HEK293T (cell line): ENCODE results near the gene NAA10.

Experiments
- CTCF ChIA-PET: fragments of 350-600 bp; formaldehyde crosslinking; extraction: SDS; loops from one replicate; lab custom pipeline; 2021; ENCODE audit warnings: antibody characterized with exemption, inconsistent platforms; lab: Yijun Ruan, JAX
- POLR2A ChIA-PET: fragments of 350-600 bp; formaldehyde crosslinking; extraction: SDS; loops from one replicate; lab custom pipeline; 2020; ENCODE audit warnings: antibody characterized with exemption, inconsistent platforms; lab: Yijun Ruan, JAX
- DNase-seq: peaks from one replicate; pipeline ENCODE4 v3.0.0; 2012; ENCODE audit warnings: mixed read lengths; ENCODE audit errors: extremely low spot score
- ARNT ChIP-seq: fragments of 450-650 bp; IDR thresholded peaks from 2 replicates; pipeline ENCODE4 v1.6.1; 2017; ENCODE audit warnings: mild to moderate bottlenecking
- BHLHE40 ChIP-seq: fragments of 450-650 bp; IDR thresholded peaks from 2 replicates; pipeline ENCODE4 v1.6.1; 2016; ENCODE audit warnings: mild to moderate bottlenecking, moderate library complexity, borderline replicate concordance
- CTBP1 ChIP-seq: fragments of 450-650 bp; IDR thresholded peaks from 2 replicates; pipeline ENCODE4 v1.6.1; 2016; ENCODE audit warnings: borderline replicate concordance
- ELF4 ChIP-seq: fragments of 450-650 bp; IDR thresholded peaks from 2 replicates; pipeline ENCODE4 v1.6.1; 2017; ENCODE audit warnings: antibody characterized with exemption
- FOXA1 ChIP-seq: fragments of 450-650 bp; IDR thresholded peaks from 2 replicates; pipeline ENCODE4 v1.6.1; 2016; ENCODE audit warnings: mild to moderate bottlenecking
- FOXK2 ChIP-seq: fragments of 450-650 bp; IDR thresholded peaks from 2 replicates; pipeline ENCODE4 v1.6.1; 2016; ENCODE audit warnings: mild to moderate bottlenecking
- FOXM1 ChIP-seq: fragments of 450-650 bp; IDR thresholded peaks from 2 replicates; pipeline ENCODE4 v1.6.1; 2017; ENCODE audit warnings: mild to moderate bottlenecking, borderline replicate concordance
- HDGF ChIP-seq: fragments of 450-650 bp; IDR thresholded peaks from 2 replicates; pipeline ENCODE4 v1.6.1; 2017; ENCODE audit warnings: antibody characterized with exemption, borderline replicate concordance
- L3MBTL2 ChIP-seq: fragments of 450-650 bp; conservative IDR thresholded peaks from 2 replicates; pipeline ENCODE4 v1.6.1; 2016; ENCODE audit warnings: mild to moderate bottlenecking
- LEF1 ChIP-seq: fragments of 450-650 bp; IDR thresholded peaks from 2 replicates; pipeline ENCODE4 v1.6.1; 2017; ENCODE audit warnings: mild to moderate bottlenecking, borderline replicate concordance
- NFRKB ChIP-seq: fragments of 450-650 bp; IDR thresholded peaks from 2 replicates; pipeline ENCODE4 v1.6.1; 2016; ENCODE audit warnings: mild to moderate bottlenecking, moderate library complexity
- PKNOX1 ChIP-seq: fragments of 450-650 bp; IDR thresholded peaks from 2 replicates; pipeline ENCODE4 v1.6.1; 2016
- SP1 ChIP-seq: fragments of 450-650 bp; IDR thresholded peaks from 2 replicates; pipeline ENCODE4 v1.6.1; 2017
- SUZ12 ChIP-seq: fragments of 450-650 bp; IDR thresholded peaks from 2 replicates; pipeline ENCODE4 v1.6.1; 2016; ENCODE audit warnings: mild to moderate bottlenecking
- TARDBP ChIP-seq: fragments of 450-650 bp; IDR thresholded peaks from 2 replicates; pipeline ENCODE4 v1.6.1; 2016
- ZNF384 ChIP-seq: fragments of 450-650 bp; IDR thresholded peaks from 2 replicates; pipeline ENCODE4 v1.6.1; 2016

Gene NAA10

GRCh38 chrX:153945956-153946943 lies 11.4 kb upstream of the NAA10 start:
- CTCF ChIA-PET: interaction anchor here (0.7 to 5.6 kb wide), 18 partner anchors 9 to 407 kb away, joined by 3 to 100 read pairs (median 6); partner anchors contain the start of genes ARHGAP4, HCFC1, NAA10 and PLXNB3
- POLR2A ChIA-PET: interaction anchor here (1.0 to 7.1 kb wide), 5 partner anchors 11 to 24 kb away, joined by 4 to 65 read pairs (median 5); partner anchors contain the start of genes ARHGAP4 and NAA10
- no peak for DNase-seq
- TF ChIP-seq SP1: no peak
- no peak for TF ChIP-seq SUZ12
- no peak for TF ChIP-seq L3MBTL2
- TF ChIP-seq HDGF: no peak

GRCh38 chrX:153944800-153945150 lies 9.9 kb upstream of the NAA10 start:
- DNase-seq: no peak
- POLR2A ChIA-PET: interaction anchor here (1.1 to 7.1 kb wide), 4 partner anchors 9 to 27 kb away, joined by 5 to 65 read pairs (median 7); partner anchors contain the start of genes ARHGAP4, HCFC1 and NAA10
- TF ChIP-seq L3MBTL2 (no peak), FOXK2 (no peak), LEF1 (no peak), TARDBP (no peak), ZNF384 (no peak), FOXM1 (no peak), CTBP1 (no peak), SP1 (no peak), FOXA1 (no peak), ARNT (no peak), ELF4 (no peak), BHLHE40 (no peak), SUZ12 (no peak), HDGF (no peak), PKNOX1 (no peak), NFRKB (no peak)
- CTCF ChIA-PET: interaction anchor here (0.6 to 5.6 kb wide), 6 partner anchors 11 to 1002 kb away, joined by 3 to 100 read pairs (median 3); partner anchors contain the start of genes ARHGAP4 and PLXNB3

GRCh38 chrX:153944140-153944799 lies 9.4 kb upstream of the NAA10 start, which contains the start of gene RENBP:
TSS of gene RENBP (minus strand) at chrX:153944643. CDS start at chrX:153944610, 33 bp downstream.
- TF ChIP-seq NFRKB (no peak), FOXA1 (no peak), ELF4 (no peak), LEF1 (no peak), CTBP1 (no peak), ZNF384 (no peak), BHLHE40 (no peak)
- no peak for DNase-seq
- POLR2A ChIA-PET: interaction anchor here (1.1 to 7.1 kb wide), 4 partner anchors 9 to 27 kb away, joined by 5 to 65 read pairs (median 7); partner anchors contain the start of genes ARHGAP4, HCFC1 and NAA10
- CTCF ChIA-PET: interaction anchor here (0.8 to 5.6 kb wide), 4 partner anchors 11 to 181 kb away, joined by 3 to 100 read pairs (median 5); partner anchors contain the start of genes ARHGAP4 and PLXNB3

GRCh38 chrX:153941336-153942252 lies 6.8 kb upstream of the NAA10 start:
- CTCF ChIA-PET: no interaction called here
- POLR2A ChIA-PET: interaction anchor here (1.1 kb wide), 1 partner anchor 19 kb away, joined by 3 read pairs; no protein-coding TSS in a partner anchor
- DNase-seq: no peak

GRCh38 chrX:153939573-153939972 lies 4.7 kb upstream of the NAA10 start:
- CTCF ChIA-PET: interaction anchor here (0.8 kb wide), 1 partner anchor 16 kb away, joined by 4 read pairs; no protein-coding TSS in a partner anchor
- POLR2A ChIA-PET: interaction anchor here (0.7 to 1.7 kb wide), 3 partner anchors 10 to 145 kb away, joined by 3 to 7 read pairs (median 3); partner anchors contain the start of genes IDH3G and SSR4
- no peak for TF ChIP-seq FOXK2
- DNase-seq: no peak

More at GRCh38 chrX:153941336-153942252, 6.8 kb upstream of the NAA10 start:
- TF ChIP-seq ARNT: no peak
- TF ChIP-seq LEF1: no peak
- TF ChIP-seq SUZ12: no peak
- TF ChIP-seq TARDBP: no peak
- TF ChIP-seq CTBP1: no peak
- TF ChIP-seq SP1: no peak
- TF ChIP-seq FOXK2: no peak
- no peak for TF ChIP-seq FOXM1
- TF ChIP-seq L3MBTL2: no peak
